GM12892 (cell line): Measurements from ENCODE around the gene STXBP4.

Source experiments
- DNase-seq: peaks from one replicate; pipeline ENCODE4 v3.0.0; 2011; ENCODE audit not compliant: insufficient read length
- FAIRE-seq: peaks from 2 replicates; lab custom pipeline; 2011; peaks lifted over from hg19 to GRCh38; lab: Jason Lieb, UNC
- POLR2A ChIP-seq: IDR thresholded peaks from 2 replicates; pipeline ENCODE4 v1.6.1; 2011; ENCODE audit warnings: low read depth, low read length, control low read depth
- POLR2AphosphoS5 ChIP-seq: IDR thresholded peaks from 2 replicates; pipeline ENCODE4 v1.6.1; 2011; ENCODE audit warnings: low read depth, low read length, control low read depth
- TAF1 ChIP-seq: IDR thresholded peaks from 2 replicates; pipeline ENCODE4 v1.6.1; 2011; ENCODE audit warnings: low read depth, mild to moderate bottlenecking, control low read depth, low read length, borderline replicate concordance

STXBP4 gene

DNA sequence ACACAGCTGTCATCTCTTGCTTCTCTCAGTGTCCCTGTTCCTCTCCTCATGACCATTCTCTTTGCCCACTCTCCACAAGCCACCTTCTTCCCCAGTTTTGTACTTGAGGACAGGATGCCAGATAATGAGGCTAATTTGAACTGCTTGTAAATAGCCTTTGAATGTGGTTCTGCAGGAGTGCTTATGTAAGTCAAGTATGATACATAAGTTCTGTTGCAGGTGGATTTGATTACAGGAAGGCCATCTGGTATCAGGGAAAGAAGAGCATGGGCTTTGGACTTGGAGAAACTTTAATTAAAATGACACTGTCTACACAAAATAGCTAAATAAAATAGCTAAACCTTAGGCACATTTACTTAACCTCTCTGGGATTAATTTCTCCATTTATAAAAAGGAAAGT lies 176.0 kb downstream of the STXBP4 start:
- FAIRE-seq (no peak), DNase-seq (no peak)
- TF ChIP-seq POLR2AphosphoS5 (no peak), TAF1 (no peak), POLR2A (no peak)

DNA sequence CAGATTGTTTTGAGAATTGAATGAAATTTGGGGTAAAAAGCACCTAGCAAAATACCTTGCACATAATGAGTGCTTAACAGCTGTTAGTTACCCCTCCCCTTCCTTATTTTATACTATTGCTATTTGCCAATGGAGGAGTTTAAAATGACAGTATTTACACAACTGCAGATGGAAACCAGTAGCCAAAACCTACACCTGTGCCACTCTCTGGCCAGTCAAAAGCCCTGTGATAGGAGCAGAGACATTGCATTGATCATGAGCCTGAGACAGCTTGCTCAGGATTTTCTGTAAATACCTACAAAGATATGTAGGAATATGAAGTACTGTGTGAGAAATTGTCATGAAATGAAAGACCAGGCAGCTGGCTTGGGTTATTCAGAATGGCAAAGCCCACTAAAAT lies 180.9 kb downstream of the STXBP4 start:
- TF ChIP-seq TAF1 (no peak), POLR2A (no peak)
- DNase-seq (no peak), FAIRE-seq (no peak)

DNA sequence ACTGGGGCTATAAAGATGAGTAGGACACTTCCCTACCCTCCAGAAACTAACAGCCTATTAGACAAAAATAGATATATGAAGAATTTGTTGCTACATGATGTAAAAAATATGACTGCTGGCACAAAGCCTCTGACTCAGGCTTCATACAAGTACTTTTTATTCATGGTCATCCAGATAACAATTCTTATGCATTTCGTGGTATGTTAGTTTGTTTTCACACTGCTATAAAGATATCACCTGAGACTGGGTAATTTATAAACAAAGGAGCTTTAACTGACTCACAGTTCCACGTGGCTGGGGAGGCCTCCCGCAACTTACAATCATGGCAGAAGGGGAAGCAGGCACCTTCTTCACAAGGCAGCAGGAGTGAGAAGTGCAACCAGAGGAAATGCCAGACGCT lies 183.7 kb downstream of the STXBP4 start:
- no peak for TF ChIP-seq TAF1
- TF ChIP-seq POLR2A: no peak
- no peak for TF ChIP-seq POLR2AphosphoS5
- FAIRE-seq: no peak
- no peak for DNase-seq

DNA sequence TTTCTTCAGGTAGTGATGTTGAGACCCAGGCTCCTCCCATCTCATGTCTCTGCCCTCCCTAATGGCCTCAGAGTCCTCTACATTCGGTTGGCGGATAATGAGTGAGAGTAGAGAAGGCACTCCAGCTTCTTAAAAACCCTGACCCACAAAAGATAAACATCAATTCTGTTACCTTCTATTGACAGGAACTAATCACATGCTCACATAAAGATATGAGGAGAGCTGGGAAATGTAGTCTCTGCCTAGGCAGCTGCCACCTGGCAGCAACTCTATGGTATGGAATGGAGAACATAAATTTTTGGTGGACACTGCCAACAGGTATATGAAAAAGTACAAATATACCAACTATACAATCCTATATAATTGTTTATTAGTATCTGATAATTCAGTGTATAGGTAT lies 185.5 kb downstream of the STXBP4 start:
- no peak for DNase-seq
- TF ChIP-seq POLR2AphosphoS5 (no peak), POLR2A (no peak), TAF1 (no peak)
- FAIRE-seq: no peak

DNA sequence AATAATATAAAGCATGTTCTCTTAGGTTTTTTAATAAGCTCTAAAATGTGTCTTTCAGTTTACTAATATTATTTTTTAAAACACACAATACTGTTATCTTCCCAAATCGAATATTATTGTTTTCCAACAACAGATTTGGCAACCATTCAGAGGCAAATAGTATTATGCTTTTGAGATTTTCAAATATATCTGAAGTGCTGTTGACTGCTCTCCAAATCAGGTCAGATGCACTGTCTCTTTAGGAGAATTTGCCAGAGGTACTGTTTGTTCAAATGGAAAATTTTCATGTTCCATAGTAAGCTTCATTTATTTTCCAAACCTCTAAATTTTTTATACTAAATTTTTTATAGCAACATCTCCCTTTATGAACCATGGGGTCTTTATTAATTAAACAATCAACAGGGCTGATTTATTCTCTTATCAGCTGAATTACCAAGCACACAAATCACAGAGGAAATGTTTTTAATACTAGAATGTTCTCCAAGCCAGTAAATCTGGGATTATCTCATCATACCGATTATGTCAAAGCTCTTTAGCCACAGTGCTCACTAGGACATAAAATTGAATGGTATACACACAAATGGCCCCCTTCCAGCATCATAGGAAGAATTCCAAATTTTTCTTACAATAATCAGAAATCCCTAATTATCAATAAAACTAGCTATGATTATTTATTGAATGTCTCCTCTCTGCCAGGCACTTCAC lies 187.4 kb downstream of the STXBP4 start:
- DNase-seq (no peak), FAIRE-seq (no peak)

DNA sequence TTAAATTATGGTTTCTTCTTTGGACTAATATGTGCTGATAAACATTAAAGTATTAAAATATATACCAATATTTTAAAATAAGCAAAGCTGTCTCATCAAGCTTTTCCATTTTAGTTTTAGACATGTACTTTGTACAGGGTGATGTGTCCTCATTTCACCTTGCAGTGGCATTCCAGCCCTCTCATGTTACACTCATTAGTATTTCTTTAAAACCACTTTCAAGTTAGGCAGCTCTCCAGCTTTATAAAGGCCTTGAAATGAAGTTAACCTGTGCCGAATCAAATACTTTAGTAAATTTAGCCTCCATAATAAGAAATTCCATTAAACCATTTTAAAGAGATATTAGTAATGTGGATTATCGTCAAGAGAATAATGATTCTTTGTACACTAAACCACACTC lies 188.6 kb downstream of the STXBP4 start:
- DNase-seq (no peak), FAIRE-seq (no peak)
- no peak for TF ChIP-seq TAF1
- no peak for TF ChIP-seq POLR2A
- no peak for TF ChIP-seq POLR2AphosphoS5

More for the DNA sequence above, 187.4 kb downstream of the STXBP4 start:
- TF ChIP-seq POLR2AphosphoS5 (no peak), POLR2A (no peak), TAF1 (no peak)

DNA sequence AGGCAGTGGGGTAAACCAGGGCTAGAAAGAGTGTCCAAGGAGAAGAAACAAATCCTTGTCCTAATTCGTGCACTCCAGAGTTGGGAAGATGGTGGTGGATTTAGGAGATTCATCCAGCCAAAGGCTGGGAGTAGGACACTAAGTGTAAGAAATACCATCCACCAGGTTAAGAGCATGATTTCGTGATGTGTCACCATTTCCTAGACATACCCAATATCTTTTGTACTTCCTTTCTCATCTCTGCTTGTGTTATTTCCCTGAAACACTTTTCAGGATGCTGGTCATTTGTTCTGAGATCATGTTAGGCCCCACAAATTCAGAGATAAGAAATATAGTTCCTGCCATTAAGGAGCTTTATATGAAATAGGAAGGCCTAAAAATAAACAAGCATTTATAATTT lies 189.9 kb downstream of the STXBP4 start:
- DNase-seq (no peak), FAIRE-seq (no peak)
- no peak for TF ChIP-seq TAF1
- no peak for TF ChIP-seq POLR2A
- TF ChIP-seq POLR2AphosphoS5: no peak

DNA sequence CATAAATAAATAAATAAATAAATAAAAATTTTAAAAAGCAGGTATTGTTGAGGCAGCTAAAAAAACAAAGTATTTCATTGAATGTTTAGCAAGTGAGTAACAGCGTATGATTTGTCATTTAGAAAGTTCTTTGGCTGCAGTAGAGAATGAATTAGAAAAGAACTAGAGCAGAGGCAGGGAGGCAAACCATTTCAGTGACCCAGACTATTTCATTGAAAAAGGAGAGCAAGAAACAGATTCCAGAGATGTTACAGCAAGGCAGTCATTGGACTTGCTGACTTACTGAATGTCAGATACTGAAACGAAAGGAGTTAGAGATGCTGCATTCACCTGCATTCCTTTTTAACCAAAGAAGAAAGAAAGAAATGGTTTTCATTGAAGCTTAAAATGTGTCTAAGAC lies 190.7 kb downstream of the STXBP4 start:
- FAIRE-seq (no peak), DNase-seq (no peak)
- no peak for TF ChIP-seq POLR2A
- no peak for TF ChIP-seq POLR2AphosphoS5
- no peak for TF ChIP-seq TAF1

DNA sequence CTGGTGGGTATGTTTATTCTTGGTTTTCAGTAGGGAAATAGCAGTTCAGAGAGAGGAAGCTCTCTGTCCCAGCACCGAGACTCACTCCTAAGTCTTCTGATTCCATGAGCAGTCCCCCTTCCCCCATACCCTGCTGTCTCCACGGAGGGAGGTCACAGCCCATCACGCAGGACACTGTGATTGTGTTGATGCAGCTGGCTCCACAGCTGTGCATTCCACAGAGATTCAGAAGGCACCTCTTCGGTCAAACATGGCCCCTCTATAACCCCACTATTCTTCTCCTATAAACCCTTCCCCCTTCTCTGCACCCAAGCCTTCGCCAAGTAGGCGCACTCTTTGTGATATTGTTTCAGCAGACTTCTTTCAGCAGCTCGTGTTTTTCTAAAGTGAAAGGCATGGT lies 191.9 kb downstream of the STXBP4 start:
- DNase-seq (no peak), FAIRE-seq (no peak)
- TF ChIP-seq POLR2AphosphoS5: no peak
- TF ChIP-seq TAF1: no peak
- no peak for TF ChIP-seq POLR2A

DNA sequence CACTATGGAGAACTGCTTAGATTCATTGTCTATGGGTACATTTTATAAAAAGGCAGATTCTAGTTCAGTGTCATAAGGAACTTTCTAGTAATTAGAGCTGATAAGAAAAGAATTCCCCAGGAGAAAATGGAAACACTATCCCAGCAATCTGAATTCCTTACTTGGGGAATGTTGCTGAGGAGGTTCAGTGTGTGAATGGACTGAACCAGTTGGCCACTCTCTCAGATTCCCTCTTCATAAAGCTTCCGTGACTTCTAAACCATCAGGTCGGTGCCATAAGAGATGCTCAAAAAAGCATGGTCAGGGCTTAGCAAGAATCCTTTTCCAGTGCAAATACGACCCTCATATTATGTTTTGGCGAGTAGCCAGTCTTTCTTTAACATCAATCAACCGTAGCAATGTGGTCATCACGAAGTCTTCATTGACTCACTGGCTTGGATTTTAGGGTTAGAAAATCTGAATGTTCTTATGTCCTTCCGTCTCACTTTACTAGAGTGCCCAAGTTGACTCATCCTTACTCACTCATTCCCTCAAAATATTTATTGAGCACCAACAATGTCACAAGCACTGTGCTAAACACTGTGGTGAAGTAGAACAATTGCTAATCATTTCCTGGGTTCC lies 193.5 kb downstream of the STXBP4 start:
- FAIRE-seq (no peak), DNase-seq (no peak)
- TF ChIP-seq TAF1 (no peak), POLR2A (no peak), POLR2AphosphoS5 (no peak)

DNA sequence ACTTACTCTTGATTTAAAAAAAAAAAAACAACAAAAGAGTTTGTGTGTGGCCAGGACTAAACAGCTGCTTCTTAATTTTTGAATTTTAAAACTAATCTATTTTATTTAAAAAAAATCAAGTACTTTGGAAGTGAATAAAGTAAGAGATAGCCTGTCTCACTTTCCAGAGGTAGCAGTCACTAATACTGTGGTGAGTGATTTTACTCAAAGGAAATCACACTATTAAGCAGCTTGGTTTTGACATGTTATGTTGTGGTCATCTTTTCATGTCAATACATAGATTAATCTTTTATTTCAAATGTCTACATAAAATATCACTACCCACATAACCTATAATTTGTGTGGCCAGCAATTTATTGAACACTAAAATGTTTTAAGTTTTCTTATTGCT lies 194.0 kb downstream of the STXBP4 start:
- TF ChIP-seq TAF1 (no peak), POLR2AphosphoS5 (no peak), POLR2A (no peak)
- no peak for FAIRE-seq
- no peak for DNase-seq

DNA sequence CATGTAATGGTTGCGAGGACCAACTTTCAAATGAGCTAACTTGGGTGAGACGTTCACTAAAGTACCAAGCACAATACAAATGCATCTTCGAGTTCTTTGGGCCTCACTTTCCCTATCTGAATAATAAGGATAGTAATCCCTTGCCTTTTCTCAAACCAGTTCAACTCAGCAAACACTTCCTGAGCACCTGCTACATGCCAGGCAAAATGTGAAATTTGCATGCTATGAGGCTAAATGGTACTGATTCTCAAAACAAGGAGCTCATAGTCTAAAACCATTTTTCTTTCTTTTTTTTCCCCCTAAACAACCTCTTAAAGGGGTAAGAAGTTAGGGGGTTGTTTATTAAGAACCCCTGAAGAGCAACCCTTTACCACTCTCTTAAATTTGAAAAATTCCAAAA lies 194.8 kb downstream of the STXBP4 start:
- TF ChIP-seq POLR2AphosphoS5: no peak
- no peak for TF ChIP-seq POLR2A
- TF ChIP-seq TAF1: no peak
- FAIRE-seq (peak; percentile 44), DNase-seq (no peak)
